Parathyroid adenoma (tissue), 2 donors: ENCODE measurements around the gene MRPL23.

Experiments used
- H2AFZ ChIP-seq: fragments of 300-600 bp; sonication (generic); one replicate; pipeline ENCODE4 v1.7.0; 2017; ENCODE audit warnings: antibody characterized with exemption, mild to moderate bottlenecking
- H3K27ac ChIP-seq: fragments of 300-600 bp; sonication (generic); one replicate; pipeline ENCODE4 v1.7.0; 2017
- H3K27me3 ChIP-seq: fragments of 300-600 bp; sonication (generic); one replicate; pipeline ENCODE4 v1.7.0; 2017; ENCODE audit warnings: low read length; ENCODE audit not compliant: control insufficient read depth, insufficient read depth
- H3K36me3 ChIP-seq: fragments of 300-600 bp; sonication (generic); one replicate; pipeline ENCODE4 v1.7.0; 2017; ENCODE audit warnings: low read length; ENCODE audit not compliant: control insufficient read depth, insufficient read depth
- H3K4me1 ChIP-seq: fragments of 300-600 bp; sonication (generic); one replicate; pipeline ENCODE4 v1.7.0; 2017; ENCODE audit warnings: control low read depth
- H3K4me2 ChIP-seq: fragments of 300-600 bp; sonication (generic); one replicate; pipeline ENCODE4 v1.7.0; 2017; ENCODE audit warnings: low read length
- H3K4me3 ChIP-seq: fragments of 300-600 bp; sonication (generic); one replicate; pipeline ENCODE4 v1.7.0; 2017; ENCODE audit warnings: low read depth, low read length
- H3K79me2 ChIP-seq: fragments of 300-600 bp; sonication (generic); one replicate; pipeline ENCODE4 v1.7.0; 2017; ENCODE audit warnings: control low read depth
- H3K9ac ChIP-seq: fragments of 300-600 bp; sonication (generic); one replicate; pipeline ENCODE4 v1.7.0; 2017; ENCODE audit warnings: mild to moderate bottlenecking
- H3K9me3 ChIP-seq: fragments of 300-600 bp; sonication (generic); one replicate; pipeline ENCODE4 v1.7.0; 2017; ENCODE audit warnings: low read length; ENCODE audit not compliant: control insufficient read depth
- CTCF ChIP-seq: fragments of 300-600 bp; sonication (generic); IDR thresholded peaks from one replicate; pipeline ENCODE4 v1.7.0; 2017; ENCODE audit warnings: antibody characterized with exemption, mild to moderate bottlenecking
- donor health status: primary hyperparathyroidism.

The MRPL23 gene

GRCh38 chr11:1920909-1921573 is 26.1 kb upstream of the MRPL23 start:
- H3K9me3 ChIP-seq: no peaks in the 10 kb centered on the region
- no peak overlapping the region for H2AFZ ChIP-seq
- H3K4me1 ChIP-seq: no peaks in the 10 kb centered on the region
- H3K36me3 ChIP-seq: no peaks in the 10 kb centered on the region
- no peak overlapping the region for H3K4me3 ChIP-seq
- H3K4me2 ChIP-seq: no peak overlapping the region
- TF ChIP-seq CTCF: no peak
- no peak overlapping the region for H3K9ac ChIP-seq
- H3K27ac ChIP-seq: no peak overlapping the region
- no peaks in the 10 kb centered on the region for H3K27me3 ChIP-seq
- H3K79me2 ChIP-seq: no peaks in the 10 kb centered on the region

GRCh38 chr11:1921574-1922141 is 25.5 kb upstream of the MRPL23 start:
- H3K4me2 ChIP-seq: no peak overlapping the region
- no peak overlapping the region for H3K4me3 ChIP-seq
- no peaks in the 10 kb centered on the region for H3K79me2 ChIP-seq
- H3K9me3 ChIP-seq: no peaks in the 10 kb centered on the region
- no peaks in the 10 kb centered on the region for H3K36me3 ChIP-seq
- no peak overlapping the region for H3K9ac ChIP-seq
- no peaks in the 10 kb centered on the region for H3K27me3 ChIP-seq
- no peak overlapping the region for H3K27ac ChIP-seq
- no peak for TF ChIP-seq CTCF
- no peak overlapping the region for H2AFZ ChIP-seq
- H3K4me1 ChIP-seq: no peaks in the 10 kb centered on the region

- H3K4me3 ChIP-seq: no peak overlapping the region
- H3K79me2 ChIP-seq: no peaks in the 10 kb centered on the region
- H3K27ac ChIP-seq: no peak overlapping the region
These were observed 24.6 kb upstream of the MRPL23 start for GRCh38 chr11:1922481-1923081.

GRCh38 chr11:1923201-1923956 is 23.8 kb upstream of the MRPL23 start:
- no peaks in the 10 kb centered on the region for H3K79me2 ChIP-seq
- no peaks in the 10 kb centered on the region for H3K36me3 ChIP-seq
- no peak overlapping the region for H2AFZ ChIP-seq
- no peak overlapping the region for H3K4me2 ChIP-seq
- H3K9ac ChIP-seq: no peak overlapping the region
- no peaks in the 10 kb centered on the region for H3K9me3 ChIP-seq
- no peak overlapping the region for H3K4me3 ChIP-seq
- no peaks in the 10 kb centered on the region for H3K4me1 ChIP-seq
- H3K27me3 ChIP-seq: no peaks in the 10 kb centered on the region
- H3K27ac ChIP-seq: no peak overlapping the region
- no peak for TF ChIP-seq CTCF

More at GRCh38 chr11:1922481-1923081, 24.6 kb upstream of the MRPL23 start:
- Histone ChIP-seq H3K36me3 (no peaks in the 10 kb centered on the region), H3K4me1 (no peaks in the 10 kb centered on the region), H3K9ac (no peak overlapping the region), H3K4me2 (no peak overlapping the region), H3K9me3 (no peaks in the 10 kb centered on the region), H3K27me3 (no peaks in the 10 kb centered on the region), H2AFZ (no peak overlapping the region)
- no peak for TF ChIP-seq CTCF
